WTC11 (cell line): ENCODE measurements around the gene IDE. TPM values are rescaled to one million over a fixed set of nuclear protein-coding genes. Genes with fewer than 3 reads are reported as not detected.

ENCODE experiments used
- ATAC-seq: fragments of 200-7000 bp; cut with Tn5 transposase; 2 replicates; pipeline ENCODE4 v1.10.0; 2021; ENCODE audit warnings: mild to moderate bottlenecking, moderate library complexity
- CTCF ChIA-PET: fragments of 300-600 bp; sonication (Branson Sonifier 250); formaldehyde crosslinking; loops from one replicate; lab custom pipeline; 2021; ENCODE audit warnings: antibody characterized with exemption; lab: Charles Lee
- POLR2A ChIA-PET: fragments of 350-600 bp; sonication (Branson Sonifier 250); formaldehyde crosslinking; loops from one replicate; lab custom pipeline; 2021; ENCODE audit warnings: antibody characterized with exemption; lab: Charles Lee
- DNase-seq: peaks from one replicate; pipeline ENCODE4 v3.0.0; 2021; ENCODE audit warnings: low spot score
- H3K27ac Mint-ChIP-seq: 2 replicates; pipeline ENCODE4 v1.8.0; 2021; ENCODE audit warnings: mixed read lengths
- H3K27me3 Mint-ChIP-seq: 2 replicates; pipeline ENCODE4 v1.8.0; 2021; ENCODE audit warnings: low read depth, mild to moderate bottlenecking, moderate library complexity, mixed read lengths
- H3K36me3 Mint-ChIP-seq: 2 replicates; pipeline ENCODE4 v1.8.0; 2021; ENCODE audit warnings: mixed read lengths
- H3K4me1 Mint-ChIP-seq: 2 replicates; pipeline ENCODE4 v1.8.0; 2022; ENCODE audit warnings: mixed read lengths
- H3K4me3 Mint-ChIP-seq: 2 replicates; pipeline ENCODE4 v1.8.0; 2021; ENCODE audit warnings: mild to moderate bottlenecking, moderate library complexity, mixed read lengths
- H3K9me3 Mint-ChIP-seq: 2 replicates; pipeline ENCODE4 v1.8.0; 2021; ENCODE audit warnings: mixed read lengths
- ARID4B ChIP-seq: sonication (generic); formaldehyde crosslinking; IDR thresholded peaks from 2 replicates; pipeline ENCODE4 v1.8.0; 2023; ENCODE audit warnings: missing genetic modification reagents, mild to moderate bottlenecking, borderline replicate concordance
- ATF1 ChIP-seq: sonication (generic); formaldehyde crosslinking; IDR thresholded peaks from 2 replicates; pipeline ENCODE4 v1.8.1; 2023; ENCODE audit warnings: mild to moderate bottlenecking, moderate library complexity, missing genetic modification reagents
- ATF2 ChIP-seq: sonication (generic); formaldehyde crosslinking; IDR thresholded peaks from 2 replicates; pipeline ENCODE4 v1.8.1; 2022; ENCODE audit warnings: low read depth, missing genetic modification reagents, borderline replicate concordance
- CREB1 ChIP-seq: sonication (generic); formaldehyde crosslinking; IDR thresholded peaks from 2 replicates; pipeline ENCODE4 v1.8.0; 2023; ENCODE audit warnings: mild to moderate bottlenecking, missing genetic modification reagents
- E2F5 ChIP-seq: sonication (generic); formaldehyde crosslinking; IDR thresholded peaks from 2 replicates; pipeline ENCODE4 v1.8.1; 2022; ENCODE audit warnings: mild to moderate bottlenecking, moderate library complexity, missing genetic modification reagents
- KAT7 ChIP-seq: sonication (generic); formaldehyde crosslinking; IDR thresholded peaks from 2 replicates; pipeline ENCODE4 v1.8.1; 2023; ENCODE audit warnings: missing genetic modification reagents, mild to moderate bottlenecking, borderline replicate concordance
- MAX ChIP-seq: sonication (generic); formaldehyde crosslinking; IDR thresholded peaks from 2 replicates; pipeline ENCODE4 v1.8.0; 2022; ENCODE audit warnings: mild to moderate bottlenecking, missing genetic modification reagents
- MYBL2 ChIP-seq: sonication (generic); formaldehyde crosslinking; IDR thresholded peaks from 2 replicates; pipeline ENCODE4 v1.8.1; 2023; ENCODE audit warnings: mild to moderate bottlenecking, moderate library complexity, missing genetic modification reagents
- NFYB ChIP-seq: sonication (generic); formaldehyde crosslinking; conservative IDR thresholded peaks from 2 replicates; pipeline ENCODE4 v1.8.0; 2022; ENCODE audit warnings: low read depth, missing genetic modification reagents
- PRDM15 ChIP-seq: sonication (generic); formaldehyde crosslinking; IDR thresholded peaks from 2 replicates; pipeline ENCODE4 v1.8.0; 2022; ENCODE audit warnings: missing genetic modification reagents
- SMAD3 ChIP-seq: sonication (generic); formaldehyde crosslinking; IDR thresholded peaks from 2 replicates; pipeline ENCODE4 v1.8.0; 2022; ENCODE audit warnings: missing genetic modification reagents, mild to moderate bottlenecking, borderline replicate concordance
- SMAD4 ChIP-seq: sonication (generic); formaldehyde crosslinking; IDR thresholded peaks from 2 replicates; pipeline ENCODE4 v1.8.0; 2022; ENCODE audit warnings: mild to moderate bottlenecking, missing genetic modification reagents
- TCF7 ChIP-seq: sonication (generic); formaldehyde crosslinking; IDR thresholded peaks from 2 replicates; pipeline ENCODE4 v1.8.0; 2022; ENCODE audit warnings: mild to moderate bottlenecking, low read depth, missing genetic modification reagents, moderate library complexity
- TP53 ChIP-seq: sonication (generic); formaldehyde crosslinking; IDR thresholded peaks from 2 replicates; pipeline ENCODE4 v1.8.1; 2023; ENCODE audit warnings: mild to moderate bottlenecking, missing genetic modification reagents
- ZBTB43 ChIP-seq: sonication (generic); formaldehyde crosslinking; IDR thresholded peaks from 2 replicates; pipeline ENCODE4 v1.8.1; 2023; ENCODE audit warnings: mild to moderate bottlenecking, missing genetic modification reagents
- ZNF219 ChIP-seq: sonication (generic); formaldehyde crosslinking; IDR thresholded peaks from 2 replicates; pipeline ENCODE4 v1.8.0; 2023; ENCODE audit warnings: missing genetic modification reagents, mild to moderate bottlenecking, borderline replicate concordance
- total RNA-seq: library from RNA; stranded (reverse); gene quantifications from 3 replicates; pipeline ENCODE4 v1.2.3, GENCODE V29; 2021
- TF ChIP-seq, protein P1 (sequence below): sonication (generic); formaldehyde crosslinking; IDR thresholded peaks from 2 replicates; pipeline ENCODE4 v1.8.1; 2023; ENCODE audit warnings: mild to moderate bottlenecking, moderate library complexity, missing genetic modification reagents
- TF ChIP-seq, protein P2 (sequence below): sonication (generic); formaldehyde crosslinking; IDR thresholded peaks from 2 replicates; pipeline ENCODE4 v1.8.1; 2023; ENCODE audit warnings: mild to moderate bottlenecking, missing genetic modification reagents, moderate library complexity
- TF ChIP-seq, protein P3 (sequence below): sonication (generic); formaldehyde crosslinking; IDR thresholded peaks from 2 replicates; pipeline ENCODE4 v1.8.1; 2023; ENCODE audit warnings: mild to moderate bottlenecking, missing genetic modification reagents, borderline replicate concordance

The IDE gene
- total RNA-seq, 1 experiment from 2014 or later, result 50.5 TPM

DNA sequence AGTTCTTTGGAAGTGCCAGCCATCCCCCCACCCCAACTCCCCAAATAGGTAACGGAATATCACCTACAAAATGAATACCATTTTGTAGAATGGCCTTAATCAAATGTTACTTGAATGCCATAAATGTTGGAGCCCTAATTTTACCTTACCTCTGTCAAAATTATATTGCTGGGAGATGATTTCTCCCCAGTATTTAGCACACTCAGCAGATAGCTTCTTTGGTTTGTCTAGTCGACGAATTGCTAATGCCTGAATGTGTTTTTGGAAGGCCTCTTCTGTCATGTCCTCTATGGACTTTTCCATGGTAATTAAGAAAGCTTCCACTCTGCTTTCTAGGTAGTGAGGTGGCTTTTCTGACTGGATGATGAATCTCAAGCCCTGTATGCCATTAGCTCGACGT, 110.3 kb downstream of the IDE start:
- ATAC-seq, result no peak
- no peak for DNase-seq
- Mint-ChIP-seq H3K36me3 (peaks cover 48% of the 10 kb centered on the region), H3K9me3 (no peaks in the 10 kb centered on the region), H3K4me3 (no peak overlapping the region), H3K27me3 (no peaks in the 10 kb centered on the region), H3K27ac (no peak overlapping the region), H3K4me1 (no peaks in the 10 kb centered on the region)
- ChIA-PET POLR2A (no interaction called here), CTCF (no interaction called here)
- no peak for TF ChIP-seq ZNF219 (CRISPR knock-in tag)
- TF ChIP-seq ZBTB43, result no peak
- TF ChIP-seq SMAD3, result no peak
- TF ChIP-seq TCF7 (CRISPR knock-in tag), result no peak
- TF ChIP-seq SMAD4 (CRISPR knock-in tag), result no peak
- TF ChIP-seq, protein P1, sequence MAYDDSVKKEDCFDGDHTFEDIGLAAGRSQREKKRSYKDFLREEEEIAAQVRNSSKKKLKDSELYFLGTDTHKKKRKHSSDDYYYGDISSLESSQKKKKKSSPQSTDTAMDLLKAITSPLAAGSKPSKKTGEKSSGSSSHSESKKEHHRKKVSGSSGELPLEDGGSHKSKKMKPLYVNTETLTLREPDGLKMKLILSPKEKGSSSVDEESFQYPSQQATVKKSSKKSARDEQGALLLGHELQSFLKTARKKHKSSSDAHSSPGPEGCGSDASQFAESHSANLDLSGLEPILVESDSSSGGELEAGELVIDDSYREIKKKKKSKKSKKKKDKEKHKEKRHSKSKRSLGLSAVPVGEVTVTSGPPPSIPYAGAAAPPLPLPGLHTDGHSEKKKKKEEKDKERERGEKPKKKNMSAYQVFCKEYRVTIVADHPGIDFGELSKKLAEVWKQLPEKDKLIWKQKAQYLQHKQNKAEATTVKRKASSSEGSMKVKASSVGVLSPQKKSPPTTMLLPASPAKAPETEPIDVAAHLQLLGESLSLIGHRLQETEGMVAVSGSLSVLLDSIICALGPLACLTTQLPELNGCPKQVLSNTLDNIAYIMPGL (CRISPR knock-in tag), result no peak
- TF ChIP-seq ARID4B (CRISPR knock-in tag), result no peak
- TF ChIP-seq MYBL2 (CRISPR knock-in tag), result no peak
- TF ChIP-seq MAX, result no peak
- TF ChIP-seq PRDM15 (CRISPR knock-in tag), result no peak
- TF ChIP-seq, protein P2, sequence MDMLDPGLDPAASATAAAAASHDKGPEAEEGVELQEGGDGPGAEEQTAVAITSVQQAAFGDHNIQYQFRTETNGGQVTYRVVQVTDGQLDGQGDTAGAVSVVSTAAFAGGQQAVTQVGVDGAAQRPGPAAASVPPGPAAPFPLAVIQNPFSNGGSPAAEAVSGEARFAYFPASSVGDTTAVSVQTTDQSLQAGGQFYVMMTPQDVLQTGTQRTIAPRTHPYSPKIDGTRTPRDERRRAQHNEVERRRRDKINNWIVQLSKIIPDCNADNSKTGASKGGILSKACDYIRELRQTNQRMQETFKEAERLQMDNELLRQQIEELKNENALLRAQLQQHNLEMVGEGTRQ (CRISPR knock-in tag), result no peak
- TF ChIP-seq NFYB (CRISPR knock-in tag), result no peak
- TF ChIP-seq KAT7 (CRISPR knock-in tag), result no peak
- TF ChIP-seq, protein P3, sequence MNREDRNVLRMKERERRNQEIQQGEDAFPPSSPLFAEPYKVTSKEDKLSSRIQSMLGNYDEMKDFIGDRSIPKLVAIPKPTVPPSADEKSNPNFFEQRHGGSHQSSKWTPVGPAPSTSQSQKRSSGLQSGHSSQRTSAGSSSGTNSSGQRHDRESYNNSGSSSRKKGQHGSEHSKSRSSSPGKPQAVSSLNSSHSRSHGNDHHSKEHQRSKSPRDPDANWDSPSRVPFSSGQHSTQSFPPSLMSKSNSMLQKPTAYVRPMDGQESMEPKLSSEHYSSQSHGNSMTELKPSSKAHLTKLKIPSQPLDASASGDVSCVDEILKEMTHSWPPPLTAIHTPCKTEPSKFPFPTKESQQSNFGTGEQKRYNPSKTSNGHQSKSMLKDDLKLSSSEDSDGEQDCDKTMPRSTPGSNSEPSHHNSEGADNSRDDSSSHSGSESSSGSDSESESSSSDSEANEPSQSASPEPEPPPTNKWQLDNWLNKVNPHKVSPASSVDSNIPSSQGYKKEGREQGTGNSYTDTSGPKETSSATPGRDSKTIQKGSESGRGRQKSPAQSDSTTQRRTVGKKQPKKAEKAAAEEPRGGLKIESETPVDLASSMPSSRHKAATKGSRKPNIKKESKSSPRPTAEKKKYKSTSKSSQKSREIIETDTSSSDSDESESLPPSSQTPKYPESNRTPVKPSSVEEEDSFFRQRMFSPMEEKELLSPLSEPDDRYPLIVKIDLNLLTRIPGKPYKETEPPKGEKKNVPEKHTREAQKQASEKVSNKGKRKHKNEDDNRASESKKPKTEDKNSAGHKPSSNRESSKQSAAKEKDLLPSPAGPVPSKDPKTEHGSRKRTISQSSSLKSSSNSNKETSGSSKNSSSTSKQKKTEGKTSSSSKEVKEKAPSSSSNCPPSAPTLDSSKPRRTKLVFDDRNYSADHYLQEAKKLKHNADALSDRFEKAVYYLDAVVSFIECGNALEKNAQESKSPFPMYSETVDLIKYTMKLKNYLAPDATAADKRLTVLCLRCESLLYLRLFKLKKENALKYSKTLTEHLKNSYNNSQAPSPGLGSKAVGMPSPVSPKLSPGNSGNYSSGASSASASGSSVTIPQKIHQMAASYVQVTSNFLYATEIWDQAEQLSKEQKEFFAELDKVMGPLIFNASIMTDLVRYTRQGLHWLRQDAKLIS (CRISPR knock-in tag), result no peak
- TF ChIP-seq ATF2 (CRISPR knock-in tag), result no peak
- TF ChIP-seq TP53 (CRISPR knock-in tag), result no peak
- TF ChIP-seq ATF1 (CRISPR knock-in tag), result no peak
- no peak for TF ChIP-seq CREB1 (CRISPR knock-in tag)
- no peak for TF ChIP-seq E2F5
